ENCODE measurements around the gene KCNIP3.

Gene KCNIP3

DNA sequence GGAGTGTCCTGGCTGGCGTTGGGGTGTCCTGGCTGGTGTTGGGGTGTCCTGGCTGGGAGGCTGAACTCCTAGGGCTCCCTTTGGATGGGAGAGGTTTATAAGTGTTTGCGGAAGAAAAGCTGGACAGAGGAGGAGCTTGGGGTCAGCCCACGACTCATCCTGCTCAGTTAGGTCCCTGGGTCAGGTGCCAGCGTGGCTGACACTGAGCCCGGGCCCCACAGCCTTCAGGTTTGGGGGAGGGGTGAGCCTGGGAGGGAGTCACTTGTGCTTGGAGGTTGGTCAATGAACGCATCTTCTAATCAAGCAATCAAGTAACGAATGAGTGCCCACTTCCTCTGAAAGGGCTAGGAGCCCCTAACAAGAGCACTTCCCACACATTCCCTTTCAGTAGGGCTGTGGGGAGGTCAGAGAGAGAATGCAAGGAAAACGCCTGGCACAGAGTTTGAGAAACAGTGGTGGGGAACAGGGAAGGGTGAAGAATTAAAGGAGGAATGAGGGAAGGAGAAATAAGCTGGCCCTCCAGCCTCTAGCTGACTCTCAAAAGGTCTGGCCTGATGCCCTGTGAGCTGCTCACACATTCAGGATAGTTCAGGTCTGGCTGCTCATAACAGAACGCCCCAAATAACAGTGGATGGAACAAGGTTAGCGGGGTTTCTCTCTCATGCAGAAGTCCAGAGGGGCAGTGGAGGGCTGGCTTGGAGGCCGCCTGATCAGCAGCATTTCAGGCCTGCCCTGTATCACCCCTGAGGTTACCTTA is 670 bp downstream of the KCNIP3 start:
- no peak for DNase-seq

DNA sequence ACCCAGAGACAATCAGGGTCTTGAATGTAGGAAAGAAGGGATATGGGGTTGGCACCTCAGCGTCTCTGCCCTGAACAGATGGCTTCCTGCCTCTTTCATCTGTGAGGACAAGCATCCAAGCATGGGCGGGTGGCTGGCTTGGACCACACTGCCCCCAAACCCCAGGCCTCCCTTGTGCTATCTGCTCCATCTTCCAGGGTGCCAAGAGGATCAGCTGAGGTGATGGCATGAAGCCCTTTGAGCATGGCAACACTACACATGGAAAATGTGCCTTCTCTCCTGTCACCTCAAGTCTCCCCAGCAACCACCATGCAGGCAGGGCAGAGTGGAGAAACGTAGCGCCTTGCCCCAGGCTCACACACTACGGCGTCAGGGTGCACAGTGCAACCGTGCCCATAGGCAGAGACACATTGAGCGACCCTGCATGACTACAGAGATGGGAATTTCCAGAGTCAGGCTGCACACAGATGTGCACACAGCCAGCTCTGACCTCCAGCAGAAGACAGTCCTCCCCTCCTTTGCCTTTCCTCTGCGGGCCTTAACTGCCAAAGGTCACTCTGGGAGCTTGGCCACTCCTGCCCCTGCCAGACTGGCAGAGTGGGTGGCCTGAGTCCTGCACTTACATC is 1.5 kb downstream of the KCNIP3 start:
- no peak for DNase-seq

DNA sequence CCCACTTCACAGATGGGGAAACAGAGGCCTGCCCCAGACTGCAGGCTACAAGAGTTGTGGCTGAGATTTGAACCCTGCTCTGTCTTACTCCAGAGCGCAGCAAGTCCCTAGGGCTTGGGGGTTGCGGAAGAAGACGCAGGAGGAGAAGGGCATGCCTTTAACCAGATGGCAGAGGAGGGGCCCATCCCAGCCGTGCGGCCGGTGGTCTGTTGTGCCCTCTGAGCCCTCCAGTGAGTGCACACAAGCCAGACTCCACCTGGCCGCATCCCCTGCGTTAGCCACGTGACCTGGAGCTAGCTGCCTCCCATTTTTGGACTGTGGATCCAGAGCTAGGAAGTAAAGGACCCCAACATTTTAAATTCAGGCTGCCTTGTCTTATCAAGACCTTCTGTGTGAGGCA is 2.8 kb downstream of the KCNIP3 start:
- no peak for DNase-seq

DNA sequence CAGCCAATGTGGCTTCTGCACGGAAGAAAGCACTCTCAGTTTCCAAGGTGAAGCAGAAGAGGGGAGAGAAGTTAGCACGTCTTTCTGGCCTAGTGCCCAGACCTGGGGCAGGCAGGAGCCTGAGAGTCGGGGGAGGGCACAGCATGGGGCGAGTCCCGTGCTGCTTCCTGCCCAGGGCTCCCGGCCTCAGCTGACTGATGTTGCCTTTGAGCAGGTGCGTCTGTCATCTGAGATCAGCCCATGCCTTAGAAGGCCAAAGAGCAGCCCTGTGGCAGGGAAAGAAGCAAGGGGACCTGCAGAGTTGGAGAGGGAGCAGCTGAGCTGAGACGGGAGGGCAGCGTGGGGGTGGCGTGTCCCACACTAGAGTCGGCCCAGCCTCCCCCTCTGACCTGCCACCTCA is 3.3 kb downstream of the KCNIP3 start:
- DNase-seq, result no peak

DNA sequence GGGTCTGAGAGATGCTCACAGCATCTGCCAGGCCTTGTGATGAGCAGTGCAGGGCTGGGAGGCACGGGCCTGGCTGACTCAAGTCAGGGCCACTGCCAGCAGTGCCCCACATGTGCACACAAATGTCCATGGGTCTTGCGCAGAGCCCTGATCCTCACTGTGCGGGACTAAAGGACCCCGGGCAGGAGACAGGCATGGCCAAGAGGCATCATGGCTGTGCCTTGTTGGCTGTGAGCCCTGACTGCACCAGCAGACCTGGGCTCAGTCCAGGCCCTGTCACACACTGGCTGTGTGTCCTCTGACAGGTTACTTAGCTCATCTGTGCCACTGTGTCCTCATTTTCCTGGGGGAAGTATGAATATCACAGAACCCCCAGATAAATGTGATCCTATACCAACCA is 4.0 kb downstream of the KCNIP3 start:
- DNase-seq, result no peak

DNA sequence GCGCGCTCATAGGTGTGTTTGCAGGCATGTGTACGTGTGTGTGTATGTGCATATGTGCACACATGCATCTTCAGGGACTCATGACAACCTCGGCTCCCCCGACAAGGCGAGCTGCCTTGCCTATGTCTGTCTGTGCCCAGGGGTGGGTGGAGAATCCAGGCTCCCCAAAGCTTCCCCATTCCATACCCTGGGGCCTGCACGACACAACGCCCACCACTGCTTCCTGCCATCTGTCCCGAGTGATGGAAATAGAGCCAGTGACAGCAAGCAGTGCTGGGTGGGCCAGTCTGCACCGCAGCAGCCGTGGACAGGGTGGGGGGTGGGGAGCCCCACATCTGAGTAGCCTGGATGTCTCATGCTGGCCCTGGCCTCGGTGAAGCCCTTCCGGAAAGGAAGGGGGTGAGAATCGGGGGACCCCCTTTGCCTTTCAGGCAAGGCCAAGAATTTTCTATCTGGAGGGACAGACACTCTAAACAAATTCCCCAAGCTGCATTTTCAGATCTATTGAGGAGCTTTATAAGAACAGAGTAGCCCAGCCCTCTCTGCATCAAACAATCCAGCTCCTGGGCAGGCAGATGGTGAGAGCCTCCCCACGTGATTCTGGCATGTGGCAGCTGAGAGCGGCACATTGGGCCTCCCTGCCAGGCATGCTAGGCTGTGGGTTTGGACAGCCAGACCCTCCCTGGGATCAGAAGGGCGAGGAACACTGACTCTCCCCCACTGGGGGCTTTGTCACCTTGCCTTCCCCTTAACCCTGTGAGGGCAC is 4.9 kb downstream of the KCNIP3 start:
- DNase-seq, result no peak

DNA sequence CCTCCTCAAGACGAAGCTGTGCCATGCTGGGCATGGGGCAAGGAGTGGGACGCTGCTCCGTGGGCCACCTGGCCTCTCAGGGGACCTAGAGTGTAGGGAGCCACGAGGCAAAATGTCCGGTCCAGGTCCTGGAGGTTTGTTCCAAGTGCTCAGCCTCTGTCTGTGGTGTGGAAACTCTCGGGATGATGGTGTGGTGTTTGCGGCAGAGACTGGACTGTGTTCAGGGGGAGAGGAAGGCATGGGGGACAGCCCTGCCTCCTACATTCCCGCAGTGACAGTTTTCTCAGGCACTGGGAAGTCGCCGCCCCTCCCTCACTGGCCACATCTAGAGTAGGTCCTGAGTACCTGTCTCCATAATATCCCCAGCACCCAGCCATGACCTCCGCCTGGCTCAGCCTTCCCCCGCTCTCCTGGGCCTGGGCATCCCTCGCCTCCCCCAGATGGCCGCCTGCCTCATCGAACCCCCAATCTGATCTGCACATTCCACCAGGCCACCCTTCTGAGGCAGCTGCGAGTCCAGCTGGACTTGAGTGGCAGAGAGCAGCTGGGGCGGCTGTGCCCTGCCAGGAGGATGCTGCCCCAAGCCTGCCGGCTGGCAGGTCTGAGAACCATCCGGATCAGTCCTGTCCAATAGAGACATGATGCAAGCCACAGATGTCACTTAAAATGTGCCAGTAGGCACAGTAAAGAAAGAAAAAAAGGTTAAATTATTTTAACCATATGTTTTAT is 6.2 kb downstream of the KCNIP3 start:
- no peak for DNase-seq

DNA sequence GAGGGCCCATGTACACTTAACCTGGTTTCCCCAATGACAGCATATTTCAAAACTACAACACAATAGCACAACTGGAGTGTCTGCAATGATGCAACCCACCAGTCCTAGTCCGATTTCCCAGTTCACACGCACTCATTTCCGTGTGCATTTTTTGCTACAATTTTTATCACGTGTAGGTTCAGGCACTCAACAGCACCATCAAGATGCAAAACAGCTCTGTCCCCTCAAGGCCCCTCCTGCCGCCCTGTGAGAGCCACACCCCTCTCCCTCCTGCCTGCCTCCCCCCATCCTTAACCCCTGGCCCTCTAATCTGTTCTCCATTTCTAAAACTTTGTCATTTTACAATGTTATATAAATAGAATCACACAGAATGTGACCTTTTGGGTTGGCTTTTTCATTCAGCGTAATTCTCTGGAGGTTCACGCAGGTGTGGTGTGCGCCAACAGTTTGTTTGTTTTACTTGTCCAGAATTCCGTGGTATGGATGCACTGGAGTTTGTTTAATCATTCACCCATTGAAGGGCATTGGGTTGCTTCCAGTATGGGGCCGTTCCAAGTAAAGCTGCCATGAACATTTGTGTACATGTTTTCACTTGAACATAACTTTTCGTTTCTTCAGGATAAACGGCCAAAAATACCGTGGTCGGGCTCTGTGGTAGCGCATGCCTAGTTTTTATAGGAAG is 8.4 kb downstream of the KCNIP3 start:
- no peak for DNase-seq

DNA sequence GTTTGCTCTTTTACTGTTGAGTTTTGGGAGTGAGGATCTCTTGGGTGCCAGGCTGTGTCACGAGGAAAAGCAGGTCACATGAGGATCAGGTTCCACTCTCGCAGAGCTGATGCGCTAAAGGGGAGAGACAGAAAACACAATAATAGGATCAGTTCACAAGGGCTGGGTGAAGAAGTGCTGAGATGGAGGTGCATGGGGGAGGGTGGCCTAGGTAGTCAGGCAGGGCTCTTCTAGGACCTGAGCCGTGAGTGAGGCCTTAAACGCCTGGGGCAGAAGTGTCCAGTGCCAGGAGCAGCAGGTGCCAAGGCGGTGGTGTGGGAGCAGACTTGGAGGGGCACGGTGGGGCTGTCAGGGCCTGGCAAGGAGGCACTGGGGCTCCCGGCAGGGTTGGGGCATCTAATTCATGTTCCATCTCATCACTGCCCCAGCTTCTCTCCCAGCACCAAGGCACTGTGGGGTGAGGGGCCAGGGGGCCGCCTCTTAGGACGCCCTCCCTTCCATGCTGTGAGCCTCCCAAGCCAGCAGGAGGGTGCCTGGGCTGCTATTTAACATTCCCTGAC is 9.3 kb downstream of the KCNIP3 start:
- no peak for DNase-seq

DNA sequence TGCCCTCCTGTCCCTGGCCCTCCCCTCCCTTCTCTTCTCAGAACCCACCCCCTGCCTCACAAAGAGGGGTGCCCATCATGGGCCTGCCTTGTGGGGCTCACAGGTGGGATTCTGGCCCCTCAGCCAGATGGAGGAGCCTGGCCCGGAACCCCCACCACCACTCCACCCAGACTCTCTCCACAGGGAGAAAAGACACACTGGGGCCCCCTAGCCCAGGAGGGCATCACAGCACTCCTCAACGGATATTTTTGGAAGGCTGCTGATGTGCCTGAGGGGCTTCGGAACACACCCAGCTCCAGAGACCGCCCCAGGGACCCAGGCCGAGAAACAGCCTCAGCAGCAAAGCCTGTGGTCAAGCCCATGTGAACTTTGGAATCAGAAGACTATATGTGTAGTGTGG is 9.9 kb downstream of the KCNIP3 start:
- DNase-seq, result no peak

DNA sequence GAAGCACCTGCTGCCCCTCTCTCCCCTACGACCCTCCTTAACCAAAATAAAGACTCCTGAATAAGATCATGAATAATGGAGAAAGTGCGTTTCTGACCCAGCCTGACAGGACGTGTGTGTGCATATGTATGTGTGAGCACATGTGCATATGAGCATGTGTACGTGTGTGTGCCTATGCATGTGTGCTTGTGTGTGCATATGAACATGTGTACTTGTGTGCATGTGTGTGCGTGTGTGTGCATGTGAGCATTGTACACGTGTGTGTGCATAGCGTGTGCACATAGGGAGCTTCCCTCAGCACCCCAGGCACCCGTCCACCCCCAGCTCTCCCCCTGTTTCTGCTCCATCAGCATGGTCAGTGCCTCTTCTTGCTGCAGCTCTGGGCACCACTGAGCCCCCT is 10.7 kb downstream of the KCNIP3 start:
- no peak for DNase-seq

DNA sequence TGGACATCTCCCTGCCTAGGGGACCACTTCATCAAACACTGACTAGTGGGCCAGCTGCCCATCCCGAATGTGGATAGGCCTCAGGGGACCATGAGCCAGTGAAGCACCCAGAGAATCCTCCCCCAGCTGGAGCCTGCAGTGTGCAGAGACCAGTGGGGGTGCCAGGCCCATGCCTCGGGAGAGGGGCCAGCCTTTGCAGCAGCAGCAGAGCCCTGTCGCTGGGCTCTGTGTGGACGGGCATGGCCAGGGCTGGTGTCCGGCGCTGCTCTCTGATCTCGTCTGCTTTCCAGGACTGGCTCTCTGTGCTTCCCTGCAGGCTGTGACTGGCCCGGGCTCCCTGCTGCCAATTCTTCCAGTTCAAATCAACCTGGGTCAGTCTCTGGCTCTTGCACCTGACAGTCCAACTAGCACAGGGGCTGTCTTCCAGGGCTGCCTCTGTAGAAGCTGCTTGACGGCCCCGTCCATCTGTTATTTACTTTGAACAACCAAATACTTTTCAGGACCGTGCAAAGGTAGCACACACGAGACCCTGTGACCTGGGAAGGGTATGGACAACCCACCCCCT is 11.4 kb downstream of the KCNIP3 start:
- no peak for DNase-seq

DNA sequence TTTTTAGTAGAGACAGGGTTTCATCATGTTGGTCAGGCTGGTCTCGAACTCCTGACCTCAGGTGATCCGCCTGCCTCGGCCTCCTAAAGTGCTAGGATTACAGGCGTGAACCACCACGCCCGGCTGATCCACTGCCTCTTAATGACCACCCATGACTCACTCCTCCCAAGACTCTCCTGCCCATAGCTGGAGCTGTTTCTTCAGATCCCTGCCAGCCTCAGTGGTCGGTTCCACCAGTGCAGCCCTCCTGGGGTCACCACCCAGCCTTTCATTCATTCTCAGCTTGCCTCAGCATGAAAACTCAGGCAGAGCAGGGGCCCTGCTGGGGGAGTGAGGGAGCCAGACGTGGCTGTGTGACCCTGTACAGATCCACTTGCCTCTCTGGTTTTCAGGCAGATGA is 12.5 kb downstream of the KCNIP3 start:
- no peak for DNase-seq

DNA sequence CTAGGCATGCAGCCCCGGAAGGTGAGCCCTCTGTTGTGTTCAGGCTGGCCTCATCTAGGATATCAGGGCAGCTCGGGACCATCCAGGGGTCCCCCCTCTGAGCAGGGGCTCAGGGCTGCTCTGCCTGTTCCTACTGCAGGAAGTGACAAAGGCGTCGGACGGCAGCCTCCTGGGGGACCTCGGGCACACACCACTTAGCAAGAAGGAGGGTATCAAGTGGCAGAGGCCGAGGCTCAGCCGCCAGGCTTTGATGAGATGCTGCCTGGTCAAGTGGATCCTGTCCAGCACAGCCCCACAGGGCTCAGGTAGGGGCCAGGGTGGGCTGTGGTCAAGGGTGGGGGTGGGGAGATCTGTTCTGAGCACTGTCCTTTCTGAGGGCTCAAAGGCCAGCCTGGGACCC is 13.1 kb downstream of the KCNIP3 start:
- DNase-seq, result no peak

DNA sequence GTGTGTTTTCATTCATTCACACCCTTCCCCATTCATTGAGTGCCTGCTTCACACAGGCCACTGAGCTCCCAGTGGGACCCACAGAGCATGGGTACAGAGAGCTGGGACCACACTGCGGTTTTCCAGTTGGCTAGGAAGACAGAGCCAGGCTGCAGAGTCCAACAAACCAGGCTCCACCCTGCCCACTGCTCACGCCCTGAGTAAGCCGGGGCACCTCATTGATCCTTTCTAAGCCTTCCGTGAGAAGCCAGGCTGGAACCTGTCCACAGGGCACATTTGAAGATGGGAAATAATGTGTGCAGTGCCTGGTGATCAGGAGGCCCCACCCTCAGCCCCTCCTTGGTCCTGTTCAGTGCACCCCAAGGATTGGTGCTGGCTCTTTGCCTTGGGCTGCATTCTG is 13.5 kb downstream of the KCNIP3 start:
- no peak for DNase-seq

DNA sequence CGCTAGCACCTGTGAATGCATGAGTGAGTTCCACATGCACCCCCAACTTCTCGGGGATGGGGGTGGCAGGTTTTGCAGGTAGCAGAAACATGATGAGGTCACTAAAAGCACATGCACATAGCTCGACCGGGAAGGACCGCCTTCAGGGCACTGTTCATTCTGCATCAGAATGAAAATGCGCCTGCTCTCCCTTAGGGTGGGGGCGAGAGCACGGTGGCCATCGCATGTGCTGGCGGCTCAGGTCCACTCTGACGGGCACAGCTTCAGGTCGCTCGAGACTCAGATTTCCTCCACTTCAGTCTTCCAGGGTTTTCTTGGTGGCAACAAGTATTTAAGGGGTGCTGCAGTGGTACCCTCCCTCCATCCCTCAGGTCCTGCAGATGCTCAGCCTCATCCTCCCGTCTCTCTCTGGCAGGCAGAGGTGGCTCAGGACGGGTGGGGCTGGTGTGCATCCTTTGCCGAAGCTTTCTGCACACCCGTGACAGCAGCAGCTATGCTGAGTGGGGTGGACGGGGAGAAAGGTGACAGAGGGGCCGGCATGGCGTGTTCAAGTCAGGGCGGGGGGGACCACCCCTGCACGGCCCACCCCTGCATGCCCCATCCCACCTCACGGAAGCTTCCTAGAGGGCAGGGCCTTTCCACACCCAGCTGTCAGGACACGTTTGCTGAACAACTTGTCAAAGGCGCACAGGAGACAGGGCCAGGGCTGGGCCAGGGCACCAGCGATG is 14.8 kb downstream of the KCNIP3 start:
- DNase-seq, result no peak

DNA sequence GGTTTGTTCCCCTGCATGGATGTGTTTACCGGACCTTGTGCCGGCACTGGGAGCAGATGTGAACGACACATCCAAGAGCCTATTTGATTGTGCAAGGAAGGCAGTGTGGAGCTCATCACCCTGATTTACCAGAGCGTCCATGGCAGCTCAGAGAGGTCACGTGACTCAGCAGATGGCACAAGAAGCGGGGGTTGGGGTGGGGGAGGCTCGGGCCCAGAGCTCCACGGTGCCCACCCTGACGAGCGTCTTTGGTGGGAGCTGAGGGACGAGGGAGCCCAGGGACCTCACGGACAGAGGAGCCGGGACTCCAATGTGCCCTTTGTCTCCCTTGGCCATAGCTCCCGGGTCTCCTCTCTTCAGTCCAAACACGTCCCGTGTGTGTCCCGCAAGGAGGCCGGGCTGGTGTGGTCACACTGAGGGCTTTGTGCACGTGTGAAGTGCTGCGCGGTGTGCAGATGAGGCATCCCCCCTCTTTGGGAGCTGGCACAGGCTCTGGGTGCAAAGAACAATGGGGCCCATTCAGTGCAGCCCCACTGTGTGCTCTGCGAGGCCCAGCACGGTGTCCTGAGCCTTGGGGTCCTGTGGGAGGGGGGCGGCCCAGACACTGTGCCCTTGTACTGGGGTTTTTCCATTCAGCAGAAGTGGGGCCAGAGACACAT is 15.5 kb downstream of the KCNIP3 start:
- no peak for DNase-seq

DNA sequence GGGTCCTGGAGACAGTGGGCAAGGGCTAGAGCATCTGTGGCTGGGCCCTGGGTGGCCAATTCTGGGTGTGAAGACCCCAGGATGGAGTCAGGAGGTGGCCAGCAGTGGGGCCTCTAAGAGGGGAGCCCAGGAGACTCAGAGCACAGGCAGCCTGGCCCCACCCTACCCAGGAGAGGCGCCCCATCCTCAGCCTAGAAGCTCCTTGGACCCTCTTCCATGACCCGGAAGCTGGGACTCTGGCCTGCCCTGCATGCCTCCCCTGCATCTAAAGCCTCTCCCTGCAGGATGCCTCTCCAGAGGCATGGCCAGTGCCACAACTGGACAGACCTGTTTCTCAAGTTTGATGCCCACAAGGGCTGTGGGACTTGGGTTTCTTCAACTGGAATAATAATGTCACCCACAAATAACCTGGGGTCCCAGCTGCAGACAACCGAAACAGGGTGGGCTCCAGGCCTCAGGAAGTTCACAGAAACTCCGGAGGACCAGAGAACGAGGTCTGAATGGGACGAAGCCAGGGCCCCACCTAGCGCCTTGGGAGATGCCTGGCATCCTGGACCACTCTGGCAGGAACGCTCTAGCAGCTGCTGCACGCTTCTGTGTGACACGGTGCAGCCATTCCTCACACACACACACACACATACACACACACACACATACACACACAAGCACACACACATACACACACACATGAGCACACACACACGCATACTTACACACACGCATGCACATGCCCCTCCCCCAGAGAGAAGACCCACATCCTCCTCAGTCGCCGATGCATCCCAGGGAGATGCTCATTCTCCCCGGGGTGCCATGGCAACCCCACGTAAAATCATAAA is 16.4 kb downstream of the KCNIP3 start:
- no peak for DNase-seq

DNA sequence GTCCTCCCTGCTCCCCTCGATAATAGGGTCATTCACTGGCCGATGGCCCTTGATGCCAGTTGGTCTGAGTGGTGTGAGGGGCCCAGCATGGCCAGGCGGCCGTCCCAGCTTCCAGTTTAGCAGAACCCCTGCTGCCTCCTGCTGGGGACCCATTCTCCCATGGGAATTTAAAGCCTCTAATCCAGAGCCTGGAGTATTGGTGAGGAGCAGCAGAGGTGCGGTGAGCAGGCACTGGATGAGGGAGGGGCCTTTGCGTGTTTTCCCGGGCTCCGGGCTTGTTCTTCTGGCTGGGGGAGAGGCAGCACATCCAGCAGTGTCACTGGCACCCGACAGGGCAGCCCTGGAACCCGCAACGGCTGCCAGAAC is 17.4 kb downstream of the KCNIP3 start:
- no peak for DNase-seq

All from activated effector memory CD4-positive, alpha-beta T cell treated with Interleukin-2 at 50 U/mL for 16 hours (primary cell).